Stimulated activated CD4-positive, alpha-beta T cell treated with anti-CD3 and anti-CD28 coated beads, Interleukin-12 subunit alpha, Interleukin-12 subunit beta, amount 100 ng/mL, for 4 hours (primary cell): ENCODE results near the gene TSPEAR.
A peak's percentile ranks its signal among the peaks of the same experiment; 100 is the strongest.
"Not testable (repeated sequence)": the region's sequence is repeated elsewhere in the genome, so short reads cannot be mapped to it uniquely, and the experiment has no call there.

Source experiments
- DNase-seq: peaks from one replicate; pipeline ENCODE4 v3.0.0-alpha.2; 2020

Gene TSPEAR

DNA sequence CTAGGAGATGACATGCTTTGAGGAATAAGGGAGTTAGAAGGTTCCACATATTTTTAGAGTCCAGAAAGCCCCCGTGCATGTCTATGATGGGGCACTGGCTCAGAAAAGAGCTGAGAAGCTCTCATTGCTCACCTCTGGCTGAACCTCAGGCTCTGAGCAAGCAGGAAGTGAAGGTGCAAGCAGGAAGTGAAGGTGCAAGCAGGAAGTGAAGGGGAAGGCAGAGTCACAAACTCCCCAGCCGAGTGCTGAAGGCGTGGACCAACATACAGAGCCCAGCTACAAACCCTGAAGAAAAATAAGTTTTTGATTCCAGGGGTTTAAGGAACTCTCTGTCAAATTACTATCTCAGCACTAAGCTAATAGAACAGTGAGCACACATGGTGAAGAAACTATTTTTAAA, 92.5 kb downstream of the TSPEAR start:
- peak; percentile 37 for DNase-seq

DNA sequence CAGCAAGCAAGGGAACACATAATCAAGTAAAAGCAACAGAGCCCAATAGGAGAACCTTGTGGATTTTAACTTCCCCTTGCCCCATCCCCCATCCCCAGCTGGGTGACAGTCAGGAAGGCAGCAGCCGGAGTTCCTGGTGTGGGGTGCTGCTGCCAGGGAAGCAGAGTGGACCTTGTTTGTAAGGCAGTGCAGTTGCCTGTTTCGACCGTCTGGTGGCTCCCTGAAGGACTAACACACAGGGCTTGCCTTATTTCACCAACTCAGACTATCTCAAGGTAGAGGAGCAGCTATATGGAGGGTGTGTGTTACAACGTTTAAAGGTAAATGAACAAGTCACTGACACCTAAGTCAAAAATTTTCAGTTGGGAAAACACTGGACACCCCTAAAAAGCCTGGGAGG, 92.9 kb downstream of the TSPEAR start:
- DNase-seq, result no peak

DNA sequence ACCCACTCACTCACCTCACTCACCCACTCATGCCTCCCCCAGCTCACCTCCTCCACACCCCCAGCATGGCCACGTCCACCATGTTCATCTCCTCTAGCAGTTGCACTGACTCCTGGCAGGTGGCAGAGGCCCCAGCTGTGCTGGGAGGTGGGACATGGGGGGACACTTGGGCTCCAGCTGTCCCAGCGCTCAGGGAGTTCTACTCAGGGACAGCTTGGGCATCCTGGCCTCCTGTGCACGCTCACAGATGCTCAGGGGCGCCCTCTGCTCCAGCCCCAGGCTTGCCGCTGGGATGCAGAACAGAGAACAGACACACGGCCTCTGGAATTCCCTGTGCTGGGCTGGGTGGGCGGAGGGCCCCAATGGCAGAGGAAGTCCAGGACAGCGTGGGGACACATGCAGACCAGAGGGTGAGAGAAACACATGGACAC, 94.3 kb downstream of the TSPEAR start:
- no peak for DNase-seq

DNA sequence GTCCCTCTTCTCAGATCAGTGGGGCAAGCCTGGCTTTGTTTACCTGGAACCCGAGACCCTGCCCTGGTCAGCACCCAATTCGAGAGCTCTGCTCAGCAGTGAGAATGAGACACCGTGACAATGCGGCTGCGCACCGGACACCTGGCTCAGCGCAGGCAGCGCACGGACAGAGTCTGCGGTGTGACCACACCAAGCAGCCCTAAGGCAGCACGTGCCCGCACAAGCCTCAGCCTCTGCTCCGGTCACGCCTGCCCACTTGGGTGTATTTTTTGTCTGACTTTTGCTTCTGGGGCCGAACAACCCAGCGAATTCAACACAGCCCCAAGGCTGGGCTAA, 94.8 kb downstream of the TSPEAR start:
- DNase-seq, result no peak

DNA sequence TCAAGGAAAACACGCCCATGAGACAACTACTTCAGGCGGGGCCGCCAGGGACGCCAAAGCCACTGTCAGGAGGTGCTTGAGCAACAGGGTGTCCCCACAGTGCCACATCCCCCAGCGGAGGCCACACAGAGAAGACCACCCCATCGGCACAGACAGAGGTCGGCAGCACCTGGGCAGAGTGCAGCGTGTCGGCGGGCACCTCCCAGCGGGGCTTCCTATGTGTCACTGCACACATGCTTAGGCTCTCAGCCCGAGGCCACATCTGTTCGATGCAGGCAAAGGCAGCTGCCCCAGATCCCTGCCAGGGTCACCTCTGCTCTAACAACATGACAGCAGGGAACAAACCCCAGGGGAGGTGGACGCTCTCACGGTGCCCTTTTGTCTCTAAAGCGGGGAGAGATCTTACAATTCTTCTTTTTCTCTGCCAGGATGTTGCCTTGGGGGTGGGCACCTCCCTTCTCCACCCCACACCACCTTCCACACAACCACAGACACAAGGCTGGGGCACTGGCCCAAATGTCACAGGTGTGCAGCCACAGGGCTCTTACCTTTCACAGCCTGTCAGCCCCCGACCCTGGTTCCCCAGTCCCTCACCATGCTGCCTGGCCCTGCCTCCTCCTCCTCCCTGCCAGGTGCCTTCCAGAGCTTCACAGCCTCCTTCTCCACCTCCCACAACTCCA, 95.3 kb downstream of the TSPEAR start:
- DNase-seq, result no peak

DNA sequence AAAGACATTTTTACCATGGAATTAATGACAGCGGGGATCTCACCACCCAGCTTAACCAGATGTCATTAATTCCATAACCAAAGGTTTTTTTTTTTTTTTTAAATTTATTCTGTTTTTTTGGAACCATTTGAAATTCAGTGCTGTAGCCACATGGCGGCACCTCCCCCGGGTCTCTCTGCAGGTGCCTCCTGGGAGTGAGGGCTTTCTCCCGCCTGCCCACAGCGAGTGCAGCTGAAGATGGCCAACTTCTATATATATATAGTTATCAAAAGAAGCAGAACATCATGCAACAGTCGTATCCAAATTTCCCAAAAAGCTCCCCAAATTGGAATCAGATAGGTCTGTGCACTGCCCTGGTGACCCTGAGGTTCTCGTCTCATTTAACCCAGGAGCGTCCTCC, 95.9 kb downstream of the TSPEAR start:
- no peak for DNase-seq

DNA sequence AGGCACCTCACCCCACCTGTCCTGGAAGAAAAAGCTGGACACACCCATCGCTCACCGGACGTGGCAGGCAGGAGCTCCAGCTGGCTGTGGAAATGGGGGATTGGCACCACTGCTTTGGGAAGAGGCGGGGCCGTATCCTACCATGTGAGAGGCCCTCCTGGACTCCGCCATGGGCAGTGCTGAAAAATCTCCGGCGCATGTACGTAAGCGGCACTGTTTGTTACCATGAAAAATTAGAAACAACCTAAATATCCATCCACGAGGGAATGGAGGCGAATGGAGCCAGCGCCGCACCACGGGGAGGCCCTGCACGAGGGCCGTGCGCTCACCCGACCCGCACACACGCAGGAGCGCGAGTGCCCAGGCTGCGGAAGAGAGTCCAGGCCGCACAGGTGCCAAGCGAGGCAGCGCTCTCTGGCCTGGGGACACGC, 96.4 kb downstream of the TSPEAR start:
- no peak for DNase-seq

DNA sequence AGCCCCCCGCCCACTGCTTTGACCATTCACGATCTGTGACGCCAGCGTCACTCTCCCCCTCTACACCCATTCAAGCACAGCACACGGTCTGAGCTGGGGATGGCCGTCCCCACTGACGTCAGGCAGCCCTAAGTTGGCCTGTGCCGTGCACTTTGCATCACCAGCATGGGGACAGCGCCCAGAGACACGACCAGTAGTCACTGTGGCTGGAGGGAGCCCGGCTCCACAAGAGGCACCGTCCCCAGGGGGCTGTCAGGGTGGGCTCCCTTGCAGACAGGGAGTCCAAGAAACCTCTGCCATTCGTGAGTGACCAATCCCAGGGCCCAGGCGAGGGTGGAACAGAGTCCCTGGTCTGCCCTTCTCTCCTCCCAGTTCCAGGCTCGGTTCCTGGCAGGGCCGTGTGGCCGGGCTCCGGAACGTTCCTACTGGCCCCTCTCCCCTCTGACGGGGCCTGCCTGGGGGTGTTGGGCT, 97.2 kb downstream of the TSPEAR start:
- no peak for DNase-seq

DNA sequence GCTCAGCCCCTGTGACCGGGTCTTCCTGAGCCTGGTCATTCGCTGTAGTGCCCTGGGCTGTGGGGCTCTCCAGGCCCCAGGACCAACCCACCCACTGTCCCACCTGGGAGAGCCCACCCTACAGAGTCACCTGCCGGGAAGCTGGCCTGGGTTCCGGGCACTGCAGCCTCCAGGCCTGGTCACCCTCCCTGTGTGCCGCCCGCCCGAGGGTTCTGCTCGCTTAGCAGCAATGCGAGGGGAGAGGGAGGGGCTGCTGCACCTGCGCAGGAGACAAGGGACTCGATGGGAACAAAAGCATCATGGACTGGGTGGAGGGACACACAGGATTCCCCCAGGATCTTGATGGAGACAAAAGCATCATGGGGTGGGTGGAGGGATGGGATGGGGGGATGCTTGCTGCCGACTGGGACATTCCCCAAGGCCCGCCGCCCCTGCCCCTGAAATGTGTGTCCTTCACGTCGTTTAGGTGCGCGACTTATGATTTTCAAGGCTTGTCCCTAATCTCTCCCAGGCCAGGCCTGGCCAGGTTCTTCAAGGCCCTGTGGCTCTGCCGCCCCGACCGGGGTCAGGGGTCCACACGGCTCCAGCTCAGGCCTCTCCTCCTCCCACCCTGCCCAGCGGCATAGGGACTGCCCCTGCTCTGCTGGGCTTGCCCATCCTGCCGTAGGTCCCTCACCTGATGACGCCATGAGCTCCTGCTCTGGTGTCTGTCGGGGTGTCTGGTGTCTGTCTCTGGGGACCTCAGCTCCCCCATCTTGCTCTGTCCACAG, 97.8 kb downstream of the TSPEAR start:
- DNase-seq, result no peak

DNA sequence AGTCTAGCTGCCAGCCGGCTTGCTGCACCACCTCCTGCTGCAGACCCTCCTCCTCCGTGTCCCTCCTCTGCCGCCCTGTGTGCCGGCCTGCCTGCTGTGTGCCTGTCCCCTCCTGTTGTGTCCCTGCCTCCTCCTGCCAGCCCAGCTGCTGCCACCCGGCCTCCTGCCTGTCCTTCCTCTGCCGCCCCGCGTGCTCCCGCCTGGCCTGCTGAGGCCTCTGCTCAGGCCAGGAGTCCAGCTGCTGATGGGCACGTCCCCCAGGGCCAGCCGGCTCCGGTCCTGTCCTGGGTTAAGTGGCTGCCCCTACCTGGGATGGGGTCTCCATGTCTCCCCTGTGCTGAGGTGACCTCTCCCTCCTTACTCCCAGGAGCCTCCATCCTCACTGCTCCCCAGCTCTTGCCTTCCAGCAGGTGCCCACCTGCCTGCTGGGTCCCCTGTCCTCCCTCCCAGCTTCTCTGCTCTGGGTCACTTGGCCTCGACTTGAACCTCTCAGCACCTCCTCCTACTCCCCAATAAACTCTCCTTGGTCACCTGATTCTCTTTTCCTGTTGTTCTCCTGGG, 98.6 kb downstream of the TSPEAR start:
- no peak for DNase-seq

DNA sequence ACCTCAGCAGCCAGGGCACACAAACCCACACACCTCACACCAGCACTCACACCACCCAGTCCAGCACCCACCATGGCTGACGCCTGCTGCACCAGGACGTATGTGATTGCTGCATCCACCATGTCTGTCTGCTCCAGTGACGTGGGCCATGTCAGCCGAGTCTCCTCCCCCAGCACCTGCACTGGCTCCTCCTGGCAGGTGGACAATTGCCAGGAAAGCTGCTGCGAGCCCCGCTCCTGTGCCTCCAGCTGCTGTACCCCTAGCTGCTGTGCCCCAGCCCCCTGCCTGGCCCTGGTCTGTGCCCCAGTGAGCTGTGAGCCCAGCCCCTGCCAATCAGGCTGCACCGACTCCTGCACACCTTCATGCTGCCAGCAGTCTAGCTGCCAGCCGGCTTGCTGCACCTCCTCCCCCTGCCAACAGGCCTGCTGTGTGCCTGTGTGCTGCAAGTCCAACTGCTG, 99.3 kb downstream of the TSPEAR start, which contains the start of gene KRTAP10-8:
Gene KRTAP10-8 (plus strand): TSS at position 51 of the 458 bp plus-strand sequence. CDS start 22 bp downstream, at position 73.
- no peak for DNase-seq

DNA sequence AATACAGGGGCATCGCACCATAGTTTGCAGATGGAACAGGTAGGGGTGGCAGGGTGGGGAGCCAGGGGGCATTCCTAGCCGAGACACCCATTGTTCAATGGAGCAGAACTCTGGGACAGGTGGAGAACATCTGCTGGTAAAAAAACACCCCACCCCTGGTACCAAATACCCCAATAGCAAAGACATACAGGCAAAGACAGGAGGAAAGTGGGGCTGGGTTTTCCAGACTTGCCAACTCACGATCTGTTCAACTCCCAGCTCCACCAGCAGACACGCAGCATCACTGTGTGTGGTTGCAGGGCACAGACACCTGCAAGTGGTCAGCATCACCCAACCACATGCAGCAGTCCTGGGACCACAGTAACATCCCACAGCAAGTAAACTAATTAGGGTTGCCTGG, 99.8 kb downstream of the TSPEAR start:
- no peak for DNase-seq

DNA sequence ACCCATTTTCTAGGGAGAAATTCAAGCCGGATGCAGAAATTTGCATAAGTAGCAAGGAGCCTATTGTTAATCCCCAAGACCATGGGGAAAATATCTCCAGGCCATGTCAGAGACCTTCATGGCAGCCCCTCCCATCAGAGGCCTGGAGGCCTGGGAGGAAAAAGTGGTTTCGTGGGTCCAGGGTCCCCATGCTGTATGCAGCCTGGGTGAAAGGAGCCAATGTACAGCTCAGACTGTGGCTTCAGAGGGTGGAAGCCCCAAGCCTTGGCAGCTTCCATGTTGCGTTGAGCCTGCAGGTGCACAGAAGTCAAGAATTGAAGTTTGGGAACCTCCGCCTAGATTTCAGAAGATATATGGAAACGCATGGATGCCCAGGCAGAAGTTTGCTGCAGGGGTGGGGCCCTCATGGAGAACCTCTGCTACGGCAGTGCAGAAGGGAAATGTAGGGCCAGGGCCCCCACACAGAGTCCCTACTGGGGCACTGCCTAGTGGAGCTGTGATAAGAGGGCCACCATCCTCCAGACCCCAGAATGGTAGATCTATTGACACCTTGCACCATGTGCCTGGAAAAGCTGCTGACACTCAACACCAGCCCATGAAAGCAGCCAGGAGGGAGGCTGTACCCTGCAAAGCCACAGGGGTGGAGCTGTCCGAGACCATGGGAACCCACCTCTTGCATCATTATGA, 101.1 kb downstream of the TSPEAR start:
- not testable (repeated sequence) for DNase-seq

DNA sequence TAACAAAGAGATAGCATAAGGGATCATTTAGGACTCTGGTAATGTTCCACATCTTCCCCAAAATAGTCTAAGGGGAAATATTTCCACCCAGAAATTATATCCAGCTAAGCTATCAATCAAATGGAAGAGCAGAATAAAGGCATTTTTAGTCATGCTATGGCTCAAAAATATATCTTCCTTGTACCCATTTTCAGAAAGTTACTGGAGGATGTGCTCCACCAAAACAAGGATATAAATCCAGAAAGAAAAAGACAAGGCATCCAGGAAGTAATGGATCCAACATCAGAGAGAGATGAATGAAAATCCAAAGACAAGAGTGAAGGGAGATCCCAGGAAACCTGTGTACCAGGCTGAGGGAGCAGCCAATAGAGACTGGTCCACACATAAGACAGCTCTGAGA, 102.2 kb downstream of the TSPEAR start:
- DNase-seq, result no peak

DNA sequence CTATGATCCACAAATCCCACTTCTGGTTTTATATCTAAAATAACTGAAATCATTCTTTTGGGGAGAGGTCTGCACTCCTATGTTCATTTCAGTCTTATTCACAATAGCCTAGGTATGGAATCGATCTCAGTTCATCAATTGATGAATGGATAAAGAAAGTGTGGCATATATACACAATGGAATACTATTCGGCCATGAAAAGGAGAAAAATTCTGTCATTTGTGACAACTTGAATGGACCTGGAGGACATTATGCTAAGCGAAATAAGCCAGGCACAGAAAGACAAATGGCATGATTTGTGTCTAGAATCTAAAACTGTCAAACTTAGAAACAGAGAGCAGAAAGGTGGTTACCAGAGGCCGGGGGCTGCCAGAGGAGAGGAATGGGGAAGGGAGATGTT, 104.9 kb downstream of the TSPEAR start:
- DNase-seq, result no peak

DNA sequence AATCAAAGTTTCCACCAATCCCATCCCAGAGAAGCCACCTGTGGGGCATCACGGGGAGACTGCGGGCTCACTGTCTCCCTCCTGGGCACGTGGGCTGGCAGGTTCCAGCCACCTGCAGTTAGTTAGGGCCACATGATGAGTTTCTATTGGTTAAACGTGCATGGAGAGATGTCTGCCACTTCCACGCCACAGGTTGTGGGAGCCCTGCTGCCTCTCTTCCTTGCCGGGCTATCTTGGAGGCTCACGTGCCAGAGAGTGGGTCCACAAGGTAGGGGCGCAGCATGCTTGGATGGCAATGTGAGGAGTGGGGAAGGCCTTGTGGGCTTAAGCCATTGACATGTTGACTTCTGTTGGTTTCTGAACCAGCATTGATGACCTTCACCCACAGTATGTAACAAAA, 107.5 kb downstream of the TSPEAR start:
- no peak for DNase-seq

DNA sequence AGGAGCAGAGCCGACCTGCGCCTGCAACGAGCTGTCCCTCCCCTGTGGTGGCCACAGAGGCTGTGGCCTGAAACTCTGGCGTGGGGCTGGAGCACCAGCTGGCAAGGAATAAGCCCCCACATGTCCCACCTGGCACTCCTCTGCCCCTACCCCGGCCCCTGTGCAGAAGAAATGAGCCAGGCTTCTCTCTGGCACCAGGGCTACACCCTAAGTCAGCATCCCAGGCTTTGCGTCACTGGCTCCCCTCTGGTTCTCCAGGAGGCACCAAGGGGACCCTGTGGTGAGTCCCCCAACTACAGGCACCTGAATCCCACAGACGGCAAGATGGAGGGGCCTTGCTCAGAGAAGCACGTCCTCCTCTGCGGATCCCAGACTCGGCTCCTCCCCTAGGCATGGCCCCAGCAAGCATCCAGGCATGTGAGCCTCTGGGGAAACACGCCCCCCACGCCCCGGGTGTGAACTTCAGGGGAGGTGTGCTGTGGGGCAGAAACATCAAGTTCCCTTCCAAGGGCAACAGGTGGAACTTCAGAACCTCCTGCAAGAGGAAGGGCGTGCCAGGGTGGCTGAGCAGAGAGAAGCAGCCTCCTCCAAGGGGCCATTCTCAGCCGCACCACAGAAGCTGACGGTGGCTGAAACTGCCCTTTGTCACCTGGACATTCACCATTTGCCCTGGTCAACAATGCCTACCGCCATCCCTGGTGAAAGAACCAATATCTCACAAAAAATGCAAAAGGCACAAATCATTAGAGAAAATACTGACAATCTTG, 108.1 kb downstream of the TSPEAR start:
- no peak for DNase-seq

DNA sequence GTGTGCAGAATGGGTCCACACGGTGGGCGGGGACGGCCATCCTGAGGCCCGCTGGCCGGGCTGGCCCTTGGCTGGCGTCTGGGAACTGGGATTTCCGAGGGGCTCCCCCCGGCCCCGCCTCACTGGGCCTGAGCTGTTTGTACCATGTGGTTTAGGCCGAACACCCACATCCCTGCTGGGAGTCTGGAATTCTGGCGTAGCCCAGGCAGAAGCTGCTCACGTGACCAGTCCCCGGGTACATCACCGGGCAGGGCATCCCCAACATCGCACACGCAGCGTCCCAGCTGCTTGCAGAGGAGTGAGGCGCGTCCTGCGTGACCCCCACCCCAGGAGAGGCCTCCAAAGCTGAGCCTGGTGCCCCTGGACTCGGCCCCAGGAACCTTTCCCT, 108.9 kb downstream of the TSPEAR start:
- DNase-seq, result no peak

DNA sequence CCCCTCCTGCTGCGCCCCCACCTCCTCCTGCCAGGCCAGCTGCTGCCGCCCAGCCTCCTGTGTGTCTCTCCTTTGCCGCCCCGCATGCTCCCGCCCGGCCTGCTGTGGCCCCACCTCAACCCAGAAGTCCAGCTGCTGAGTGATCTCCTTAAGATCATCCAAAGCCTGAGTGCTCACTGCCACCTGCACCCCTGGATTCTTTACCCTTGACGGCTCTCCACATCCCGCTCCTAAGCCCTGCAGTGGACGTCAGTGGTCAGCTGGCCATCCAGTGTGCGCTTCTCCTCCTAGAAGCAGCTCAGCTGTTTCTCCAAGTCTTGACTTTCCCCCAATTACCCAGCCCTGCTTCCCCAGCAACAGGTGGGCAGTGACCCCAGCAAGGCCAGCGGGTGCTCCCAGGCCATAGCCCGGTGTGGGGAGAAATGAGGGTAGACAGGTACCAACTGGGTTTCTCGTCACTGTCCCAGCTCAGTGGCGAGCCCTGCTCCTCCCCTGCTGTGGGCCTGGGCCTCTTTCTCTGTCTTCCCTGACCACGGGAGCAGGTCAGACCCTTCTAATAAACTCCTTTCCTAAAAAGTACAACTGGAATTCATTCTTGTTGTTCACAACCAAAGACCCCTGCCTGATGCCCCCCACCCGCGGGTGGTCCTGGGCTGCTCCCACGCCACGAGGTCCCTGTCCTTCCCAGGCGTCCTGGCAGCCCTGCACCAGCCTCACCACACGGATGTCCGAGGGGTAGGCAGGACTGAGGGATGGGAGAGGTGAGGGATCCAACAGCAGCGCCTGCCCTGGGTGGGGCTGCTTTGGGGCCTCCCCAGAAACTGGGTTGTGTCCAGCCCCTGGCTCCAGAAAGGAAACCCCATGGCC, 109.5 kb downstream of the TSPEAR start:
- no peak for DNase-seq

DNA sequence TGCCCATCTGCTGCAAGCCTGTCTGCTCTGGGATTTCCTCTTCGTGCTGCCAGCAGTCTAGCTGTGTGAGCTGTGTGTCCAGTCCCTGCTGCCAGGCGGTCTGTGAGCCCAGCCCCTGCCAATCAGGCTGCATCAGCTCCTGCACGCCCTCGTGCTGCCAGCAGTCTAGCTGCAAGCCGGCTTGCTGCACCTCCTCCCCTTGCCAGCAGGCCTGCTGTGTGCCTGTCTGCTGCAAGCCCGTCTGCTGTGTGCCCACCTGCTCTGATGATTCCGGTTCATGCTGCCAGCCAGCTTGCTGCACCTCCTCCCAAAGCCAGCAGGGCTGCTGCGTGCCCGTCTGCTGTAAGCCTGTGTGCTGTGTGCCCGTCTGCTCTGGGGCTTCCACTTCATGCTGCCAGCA, 110.3 kb downstream of the TSPEAR start:
- not testable (repeated sequence) for DNase-seq

DNA sequence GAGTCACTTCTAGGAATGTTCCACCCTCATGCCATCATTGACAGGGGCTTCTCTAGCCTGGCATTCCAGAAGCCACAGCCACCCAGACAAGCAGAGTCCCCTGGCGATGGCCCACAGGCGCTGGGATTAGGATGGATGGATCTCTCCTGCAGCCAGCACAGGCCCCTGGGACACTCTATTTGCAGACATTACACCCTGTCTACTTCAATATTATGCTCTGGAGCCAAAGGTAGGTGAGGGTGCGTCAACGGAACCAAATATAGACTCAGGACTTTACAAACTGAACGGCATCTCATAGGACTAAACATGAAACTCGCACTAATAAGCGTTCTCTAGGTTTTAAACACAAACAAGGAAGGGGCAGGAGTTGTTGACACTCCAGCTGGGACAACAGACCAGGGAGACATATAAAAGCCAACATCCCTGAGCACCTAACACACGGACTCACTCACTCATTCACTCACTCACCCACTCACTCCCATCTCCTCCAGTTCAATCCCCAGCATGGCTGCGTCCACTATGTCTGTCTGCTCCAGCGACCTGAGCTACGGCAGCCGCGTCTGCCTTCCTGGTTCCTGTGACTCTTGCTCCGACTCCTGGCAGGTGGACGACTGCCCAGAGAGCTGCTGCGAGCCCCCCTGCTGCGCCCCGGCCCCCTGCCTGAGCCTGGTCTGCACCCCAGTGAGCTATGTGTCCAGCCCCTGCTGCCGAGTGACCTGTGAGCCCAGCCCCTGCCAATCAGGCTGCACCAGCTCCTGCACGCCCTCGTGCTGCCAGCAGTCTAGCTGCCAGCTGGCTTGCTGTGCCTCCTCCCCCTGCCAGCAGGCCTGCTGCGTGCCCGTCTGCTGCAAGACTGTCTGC, 111.0 kb downstream of the TSPEAR start, which contains the start of gene KRTAP10-7:
Gene KRTAP10-7 (plus strand): TSS at position 480 of the 861 bp plus-strand sequence. CDS start 25 bp downstream, at position 505.
- DNase-seq, result not testable (repeated sequence)
